GM19452 (cell line): ENCODE measurements around the gene STARD7.

Source experiments
- ATAC-seq: cut with Tn5 transposase; IDR thresholded peaks from one replicate; pipeline ENCODE4 v1.9.1; 2021; ENCODE audit not compliant: unreplicated experiment

Gene STARD7

GRCh38 chr2:96201338-96201737 is 7.3 kb downstream of the STARD7 start:
- ATAC-seq: no peak

GRCh38 chr2:96198921-96199320 is 9.7 kb downstream of the STARD7 start:
- no peak for ATAC-seq

- ATAC-seq: no peak
Measured at GRCh38 chr2:96197546-96198255, 10.9 kb downstream of the STARD7 start.

DNA sequence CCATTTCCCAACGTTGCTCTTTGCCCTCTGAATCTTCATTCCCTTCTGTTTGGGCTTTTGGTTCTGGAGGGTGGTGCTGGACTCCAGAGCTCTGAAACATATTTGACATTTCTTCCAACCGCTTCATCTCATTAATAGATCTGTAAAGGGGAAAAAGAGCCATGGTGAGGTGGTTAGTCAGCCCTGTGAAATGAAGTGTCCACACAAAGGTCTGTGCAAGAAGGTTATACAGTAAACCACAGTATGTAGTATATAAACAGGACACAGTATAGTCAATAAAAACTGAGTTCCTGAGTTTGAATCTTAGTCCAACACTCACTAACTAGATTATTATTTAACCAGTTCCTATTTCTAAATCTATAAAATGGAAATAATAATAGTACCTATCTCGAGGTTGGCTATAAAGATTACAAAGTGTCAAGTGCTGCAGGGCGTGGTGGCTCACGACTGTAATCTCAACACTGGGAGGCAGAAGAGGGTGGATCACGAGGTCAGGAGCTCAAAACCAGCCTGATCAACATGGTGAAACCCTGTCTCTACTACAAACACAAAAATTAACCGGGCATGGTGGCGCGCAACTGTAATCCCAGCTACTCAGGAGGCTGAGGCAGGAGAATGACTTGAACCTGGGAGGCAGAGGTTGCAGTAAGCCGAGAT is 13.1 kb downstream of the STARD7 start:
- ATAC-seq: no peak

GRCh38 chr2:96191937-96192670 is 16.5 kb downstream of the STARD7 start:
- no peak for ATAC-seq

GRCh38 chr2:96188821-96189526 is 19.7 kb downstream of the STARD7 start:
- no peak for ATAC-seq

GRCh38 chr2:96186562-96186961 is 22.1 kb downstream of the STARD7 start:
- no peak for ATAC-seq

GRCh38 chr2:96185516-96185915 is 23.1 kb downstream of the STARD7 start:
- ATAC-seq: no peak

DNA sequence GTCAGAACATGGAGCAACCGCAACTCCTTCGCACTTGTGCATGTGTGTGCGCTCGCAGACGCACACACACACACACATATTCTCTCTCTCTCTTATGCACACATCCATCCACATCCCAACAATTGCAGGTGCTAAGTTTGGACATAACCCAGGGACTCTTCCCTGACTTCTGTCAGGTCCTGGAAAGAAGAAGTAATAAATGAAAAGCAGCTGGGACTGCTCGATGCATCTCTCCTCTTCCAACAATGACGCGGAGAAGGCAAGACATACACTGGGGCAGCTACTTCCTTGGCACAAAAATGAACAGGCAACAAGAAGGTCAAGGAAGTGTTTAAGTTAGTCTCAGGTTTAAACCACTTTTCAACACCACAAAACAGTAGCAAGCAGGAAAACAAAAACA is 23.6 kb downstream of the STARD7 start:
- no peak for ATAC-seq

DNA sequence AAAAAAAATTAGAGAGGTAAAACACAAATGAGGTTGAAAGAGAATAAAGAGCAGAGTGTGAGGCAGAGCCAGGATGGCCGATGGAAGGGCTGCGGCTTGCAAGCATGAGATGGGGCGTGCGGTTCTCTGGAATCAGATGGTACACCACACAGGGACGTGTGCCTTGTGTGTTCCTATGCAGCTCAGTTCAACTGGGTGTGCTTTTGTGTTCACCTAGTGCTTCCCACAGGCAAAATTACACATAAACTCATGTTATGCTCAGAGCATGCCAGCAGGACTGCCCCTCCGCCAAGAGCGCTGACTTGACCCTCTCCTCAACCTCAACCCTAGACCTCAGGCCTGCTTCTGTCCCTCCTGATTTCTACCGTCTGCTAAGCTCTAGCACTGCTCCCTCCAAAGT is 24.4 kb downstream of the STARD7 start:
- ATAC-seq: no peak

GRCh38 chr2:96181529-96181928 is 27.1 kb downstream of the STARD7 start:
- no peak for ATAC-seq

DNA sequence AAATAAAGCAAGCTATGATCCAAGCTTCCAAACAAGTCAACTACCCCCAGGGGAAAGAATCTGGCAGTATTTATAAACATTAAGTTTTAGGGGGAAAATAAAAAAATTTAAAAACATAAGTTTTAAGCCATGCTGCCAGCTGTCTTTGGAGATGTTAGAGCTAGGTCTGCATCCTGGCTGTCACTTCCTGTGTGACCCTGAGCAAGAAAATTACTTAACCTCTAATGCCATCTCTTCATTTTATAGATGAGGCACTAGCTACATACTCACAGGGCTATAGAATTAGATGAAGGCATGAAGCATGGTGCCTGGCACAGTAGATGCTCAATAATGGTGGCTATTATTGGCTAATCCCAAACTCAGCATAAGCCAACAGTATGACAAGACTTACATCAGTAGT is 28.1 kb downstream of the STARD7 start:
- no peak for ATAC-seq

DNA sequence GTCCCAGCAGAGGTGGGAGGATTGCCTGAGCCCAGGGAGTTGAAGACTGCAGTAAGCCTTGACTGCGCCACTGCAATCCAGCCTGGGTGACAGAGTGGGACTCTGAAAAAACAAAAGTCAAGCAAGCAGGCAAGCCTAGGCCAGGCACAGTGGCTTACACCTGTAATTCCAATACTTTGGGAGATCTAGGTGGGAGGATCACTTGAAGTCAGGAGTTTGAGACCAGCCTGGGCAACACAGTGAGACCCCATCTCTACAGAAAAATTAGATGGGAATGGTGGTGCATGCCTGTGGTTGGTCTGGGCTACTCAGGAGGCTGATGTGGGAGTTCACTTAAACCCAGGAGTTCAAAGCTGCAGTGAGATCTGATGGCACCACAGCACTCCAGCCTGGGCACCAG is 28.6 kb downstream of the STARD7 start:
- no peak for ATAC-seq

DNA sequence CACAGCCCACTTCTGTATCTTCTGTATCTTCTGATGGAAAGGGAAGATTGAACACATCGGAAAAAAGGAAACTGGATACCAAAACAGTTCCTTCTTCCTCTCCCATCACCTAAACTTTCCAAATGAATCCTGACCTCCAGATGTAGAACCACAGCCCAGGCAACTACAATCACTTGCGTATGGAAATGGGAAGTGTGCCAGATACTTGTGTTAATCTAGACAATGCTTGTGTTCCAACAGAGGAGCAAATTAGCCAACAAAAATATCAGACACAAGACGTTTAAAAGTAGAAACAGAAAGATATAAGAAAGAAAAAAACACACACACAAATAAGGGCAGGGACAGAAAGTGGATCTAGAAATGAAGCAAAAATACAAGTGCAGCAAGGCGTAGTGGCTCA is 32.0 kb downstream of the STARD7 start:
- ATAC-seq: no peak

DNA sequence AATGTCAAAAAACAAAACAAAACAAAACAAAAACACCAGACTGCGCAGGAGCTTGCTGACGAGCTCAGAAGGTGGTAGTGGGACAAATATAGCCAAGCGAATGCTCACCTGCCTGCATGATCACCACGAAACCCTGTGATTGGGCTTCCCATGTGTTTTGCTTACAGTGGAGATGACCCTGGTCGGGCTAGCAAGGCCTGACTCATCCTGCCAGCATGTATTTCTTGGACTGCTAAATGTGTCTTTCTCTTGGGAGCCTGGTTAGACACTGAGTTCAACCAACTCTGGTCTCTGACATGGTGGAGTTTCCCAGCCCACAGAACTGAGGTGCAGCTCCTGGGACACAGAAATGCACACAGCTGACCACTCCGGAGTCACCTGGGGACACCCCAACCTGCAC is 32.7 kb downstream of the STARD7 start:
- ATAC-seq: no peak

DNA sequence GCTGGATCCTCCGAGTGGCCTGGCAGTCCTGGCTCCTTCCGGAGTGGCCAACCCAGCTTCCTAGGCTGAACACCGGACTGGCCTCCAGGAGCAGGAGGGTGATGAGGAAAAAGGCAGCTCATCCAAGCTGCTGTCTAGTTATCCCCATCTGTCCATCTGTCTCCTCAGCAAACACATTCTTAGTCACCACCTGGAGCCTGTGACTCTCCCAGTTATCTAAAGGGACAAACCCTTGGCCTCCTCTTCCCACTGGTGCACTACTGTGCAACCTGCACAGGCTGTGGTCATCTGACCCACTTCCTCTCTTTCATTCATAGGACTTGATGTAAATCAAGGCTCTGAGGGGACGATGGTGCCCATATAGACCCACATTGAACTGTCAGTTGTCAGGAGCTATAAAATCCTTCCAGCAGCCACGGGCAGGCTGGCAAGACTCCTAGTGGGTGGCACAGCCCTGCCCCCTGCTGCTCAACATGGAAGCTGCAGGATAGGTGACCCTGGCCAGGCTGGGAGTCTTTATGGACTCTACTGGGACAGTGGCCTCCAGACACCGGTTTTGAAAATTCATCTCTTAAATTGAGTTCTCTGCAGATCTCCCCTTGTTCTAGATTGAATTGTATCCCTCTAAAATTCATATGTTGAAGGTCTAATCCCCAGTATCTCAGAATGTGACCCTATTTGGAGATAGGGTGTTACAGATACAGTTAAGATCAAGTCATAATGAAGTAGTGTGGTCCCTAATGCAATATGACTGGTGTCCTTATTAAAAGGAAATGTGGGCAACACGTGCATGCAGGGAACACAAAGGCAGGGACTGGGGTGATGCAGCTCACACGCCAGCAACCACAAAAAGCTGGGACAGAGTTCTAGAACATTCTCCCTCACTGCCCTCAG is 34.1 kb downstream of the STARD7 start:
- no peak for ATAC-seq

- ATAC-seq: no peak
Measured at GRCh38 chr2:96171831-96172230, 36.8 kb downstream of the STARD7 start.

DNA sequence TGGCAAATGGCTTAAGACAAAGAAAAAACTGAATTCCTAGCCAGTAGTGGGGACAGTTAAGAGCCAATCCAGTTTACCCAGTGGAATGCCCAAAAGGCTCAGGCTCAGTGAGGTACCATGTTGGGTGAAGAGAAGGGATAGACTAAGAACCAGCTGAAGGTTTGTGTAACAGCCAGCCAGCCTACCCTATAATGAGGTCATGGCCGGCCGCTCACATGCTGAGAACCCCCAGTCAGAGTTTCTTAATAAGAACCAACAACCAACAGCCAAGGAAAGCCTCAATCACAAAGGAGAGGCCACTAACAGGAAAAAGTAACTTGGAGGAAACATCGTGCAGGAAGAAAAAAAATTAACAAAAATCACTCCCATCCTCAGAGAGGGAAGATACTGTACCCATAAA is 38.0 kb downstream of the STARD7 start:
- ATAC-seq: no peak

- no peak for ATAC-seq
Measured at GRCh38 chr2:96169868-96170507, 38.6 kb downstream of the STARD7 start.

DNA sequence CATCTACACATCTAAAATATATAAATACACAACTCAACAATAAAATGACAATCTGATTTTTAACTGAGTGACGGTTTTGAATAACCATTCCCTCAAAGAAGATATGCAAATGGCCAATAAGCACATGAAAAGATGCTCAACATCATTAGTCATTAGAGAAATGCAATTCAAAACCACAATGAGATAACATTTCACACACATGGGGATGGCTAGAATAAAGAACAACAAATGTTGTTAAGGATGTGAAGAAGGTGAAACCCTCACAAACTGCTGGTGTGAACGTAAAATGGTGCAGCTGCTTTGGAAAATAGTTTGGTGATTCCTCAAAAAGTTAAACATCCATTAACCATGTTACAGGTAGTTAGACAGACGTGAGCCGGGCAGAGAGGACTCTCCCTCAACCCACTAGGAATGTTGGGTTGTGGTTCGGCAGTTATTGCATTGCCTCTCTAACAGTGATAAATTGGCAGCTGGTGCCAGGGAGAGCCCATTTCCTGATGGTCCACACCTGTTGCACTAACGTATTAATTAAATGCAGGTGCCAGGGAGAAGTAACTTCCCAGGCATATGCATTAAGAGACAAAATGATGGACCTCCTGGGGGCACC is 41.1 kb downstream of the STARD7 start:
- no peak for ATAC-seq
